HG03175 (cell line): ENCODE data around the gene TBC1D9.
A peak's percentile ranks its signal among the peaks of the same experiment; 100 is the strongest.

Experiments used
- ATAC-seq: cut with Tn5 transposase; IDR thresholded peaks from one replicate; pipeline ENCODE4 v1.9.1; 2021; ENCODE audit warnings: mild to moderate bottlenecking, moderate library complexity; ENCODE audit not compliant: unreplicated experiment

The TBC1D9 gene

DNA sequence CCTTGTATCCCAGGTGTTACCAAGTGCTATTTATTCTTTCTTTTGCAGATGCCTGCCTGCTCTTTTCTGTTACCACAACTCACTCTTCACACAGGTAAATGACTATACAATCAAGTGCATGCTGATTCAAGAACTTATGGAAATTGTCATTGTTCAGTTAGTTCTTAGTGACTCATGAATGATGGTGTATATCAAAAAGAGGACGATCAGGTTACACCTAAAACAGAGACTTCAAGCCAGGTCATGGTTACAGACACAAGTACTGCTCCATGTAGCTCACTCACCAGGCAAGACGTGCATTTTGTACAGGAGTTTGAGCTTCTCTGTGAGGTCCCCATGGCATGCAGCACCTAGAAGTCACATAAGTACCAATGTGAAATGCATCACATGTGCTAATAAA is 128.2 kb downstream of the TBC1D9 start:
- no peak for ATAC-seq

DNA sequence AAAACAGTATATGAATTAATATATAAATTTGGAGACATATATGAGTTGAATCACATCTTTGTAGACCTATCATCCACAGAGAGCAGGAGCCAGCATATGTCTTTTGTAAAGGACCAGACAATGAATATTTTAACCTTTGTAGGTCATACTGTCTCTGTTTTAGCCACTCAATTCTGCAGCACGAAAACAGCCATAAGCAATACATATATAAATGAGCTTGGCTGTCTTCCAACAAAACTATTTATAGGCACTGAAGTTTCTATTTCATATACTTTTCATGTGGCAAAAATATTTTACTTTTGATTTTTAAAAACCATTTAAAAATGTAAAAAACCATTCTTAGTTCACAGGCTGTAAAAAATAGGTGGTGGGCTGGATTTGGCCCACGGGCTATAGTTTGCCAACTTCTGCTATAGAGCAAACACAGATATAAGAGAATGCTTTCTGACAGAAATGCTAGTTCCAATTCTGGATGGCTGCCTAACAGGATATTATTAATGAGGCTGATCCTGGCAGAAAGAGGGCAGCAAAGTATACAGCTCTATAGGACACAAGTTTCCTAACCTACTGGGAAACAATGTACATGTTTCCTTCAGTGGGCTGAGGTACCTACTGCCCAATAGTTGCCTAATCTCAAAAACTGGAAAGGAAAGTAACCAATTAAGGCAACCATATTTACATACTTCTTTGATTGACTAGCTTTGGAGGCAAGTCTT is 129.4 kb downstream of the TBC1D9 start:
- ATAC-seq, result no peak

DNA sequence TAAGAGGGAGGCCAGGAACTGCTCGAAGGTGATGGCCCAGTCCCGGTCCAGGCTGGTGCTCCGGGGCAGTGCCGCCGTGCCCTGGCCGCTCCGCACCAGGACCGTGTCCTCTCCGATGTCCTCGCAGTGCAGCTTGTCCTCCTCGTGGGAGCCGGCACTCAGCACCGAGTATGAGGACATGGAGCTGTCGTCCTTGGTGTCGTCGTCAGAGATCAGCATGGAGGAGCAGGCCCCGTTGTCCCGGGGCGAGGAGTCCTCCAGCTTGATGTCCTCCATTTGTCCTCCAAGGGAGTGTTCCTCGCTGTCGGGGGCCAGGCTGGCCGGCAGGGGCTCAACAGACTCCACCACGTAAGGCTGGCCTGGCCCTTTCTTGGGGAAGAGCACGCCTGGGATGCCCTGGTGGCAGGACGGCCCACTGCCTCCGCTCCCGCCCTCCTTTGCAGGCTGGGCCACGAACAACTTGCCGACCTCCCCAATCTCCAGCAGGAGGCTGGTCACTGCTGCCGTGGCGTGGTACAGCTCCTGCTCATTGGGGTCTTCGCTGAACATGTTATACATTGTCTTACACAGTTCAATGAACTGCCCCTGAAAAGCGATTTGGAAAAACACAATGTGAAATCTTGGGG is 133.7 kb downstream of the TBC1D9 start:
- ATAC-seq, result no peak

DNA sequence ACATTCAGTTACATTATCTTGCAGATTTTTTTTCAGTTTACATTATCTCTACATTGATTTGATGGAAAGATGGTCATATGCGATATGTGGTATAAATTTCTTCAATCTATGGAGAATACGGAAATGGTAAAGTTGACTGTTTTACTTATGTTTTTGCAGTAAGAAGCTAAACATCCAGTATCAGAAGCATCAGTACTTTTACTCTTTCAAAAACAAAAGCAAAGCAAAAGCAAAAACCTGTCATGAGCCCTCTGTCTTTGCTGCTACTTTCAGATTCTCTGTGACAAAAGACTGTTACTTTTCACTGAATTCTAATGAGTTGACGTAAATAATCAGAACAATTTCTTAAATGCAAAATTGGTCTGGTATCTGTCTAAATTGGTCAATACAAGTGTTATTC is 135.0 kb downstream of the TBC1D9 start:
- ATAC-seq, result no peak

- ATAC-seq, result no peak
These were observed 138.5 kb downstream of the TBC1D9 start for GRCh38 chr4:140617499-140618248.

DNA sequence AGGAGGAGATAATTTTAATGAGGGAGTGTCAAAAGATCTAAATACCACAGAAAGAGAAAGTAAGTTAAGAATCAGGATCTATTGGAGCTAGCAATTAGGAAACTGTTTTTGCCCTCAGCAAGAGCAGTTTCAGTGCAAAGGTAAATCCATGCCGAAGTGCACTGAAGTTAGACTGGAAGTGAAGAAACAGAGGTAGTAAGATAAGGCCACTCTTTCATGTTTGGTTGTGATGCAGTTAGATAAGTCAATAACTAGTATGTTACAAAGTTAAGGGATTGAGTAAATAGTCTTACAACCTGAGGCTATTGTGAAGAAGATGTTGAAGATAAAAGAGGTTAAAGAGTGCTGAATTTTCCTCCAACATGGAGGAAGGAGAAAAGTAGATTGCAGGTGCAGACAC is 140.7 kb downstream of the TBC1D9 start:
- no peak for ATAC-seq

DNA sequence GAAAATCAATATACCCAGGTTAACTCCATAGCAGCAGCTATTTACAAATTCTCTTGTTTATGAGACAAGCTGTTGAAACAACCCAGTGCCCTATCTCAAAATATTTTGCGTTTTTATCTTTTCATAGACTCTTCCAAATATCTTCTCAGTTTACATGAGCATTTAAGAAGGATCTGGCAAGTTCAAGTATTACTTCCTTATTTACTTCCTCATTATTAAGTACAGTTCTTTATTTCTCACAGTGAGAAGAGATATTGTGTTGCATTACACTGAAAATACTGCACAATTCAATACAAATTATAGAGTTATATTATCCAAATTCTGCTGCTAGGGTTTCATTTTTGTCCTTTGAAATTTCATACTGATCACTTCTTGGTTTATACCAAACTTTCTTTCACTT is 143.8 kb downstream of the TBC1D9 start:
- ATAC-seq, result no peak

DNA sequence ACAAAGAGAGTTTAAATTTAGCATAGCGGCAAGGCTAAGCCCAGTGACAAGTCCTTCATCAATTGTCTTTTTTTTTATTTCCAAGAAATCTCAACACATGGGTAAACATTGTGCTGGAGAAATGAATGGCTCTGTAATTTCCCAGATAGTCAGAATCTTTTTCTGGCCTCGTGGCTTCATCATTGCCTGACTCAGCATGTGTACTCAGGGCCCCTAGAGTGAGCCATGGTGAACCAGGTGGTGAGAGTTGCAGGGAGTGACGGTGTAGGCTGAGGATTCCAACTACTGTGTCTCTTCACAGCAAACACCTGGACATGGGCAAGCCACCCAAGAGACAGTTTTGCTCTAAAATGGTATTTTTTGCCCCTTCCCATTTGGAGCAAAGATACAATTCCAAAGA is 144.3 kb downstream of the TBC1D9 start:
- no peak for ATAC-seq

DNA sequence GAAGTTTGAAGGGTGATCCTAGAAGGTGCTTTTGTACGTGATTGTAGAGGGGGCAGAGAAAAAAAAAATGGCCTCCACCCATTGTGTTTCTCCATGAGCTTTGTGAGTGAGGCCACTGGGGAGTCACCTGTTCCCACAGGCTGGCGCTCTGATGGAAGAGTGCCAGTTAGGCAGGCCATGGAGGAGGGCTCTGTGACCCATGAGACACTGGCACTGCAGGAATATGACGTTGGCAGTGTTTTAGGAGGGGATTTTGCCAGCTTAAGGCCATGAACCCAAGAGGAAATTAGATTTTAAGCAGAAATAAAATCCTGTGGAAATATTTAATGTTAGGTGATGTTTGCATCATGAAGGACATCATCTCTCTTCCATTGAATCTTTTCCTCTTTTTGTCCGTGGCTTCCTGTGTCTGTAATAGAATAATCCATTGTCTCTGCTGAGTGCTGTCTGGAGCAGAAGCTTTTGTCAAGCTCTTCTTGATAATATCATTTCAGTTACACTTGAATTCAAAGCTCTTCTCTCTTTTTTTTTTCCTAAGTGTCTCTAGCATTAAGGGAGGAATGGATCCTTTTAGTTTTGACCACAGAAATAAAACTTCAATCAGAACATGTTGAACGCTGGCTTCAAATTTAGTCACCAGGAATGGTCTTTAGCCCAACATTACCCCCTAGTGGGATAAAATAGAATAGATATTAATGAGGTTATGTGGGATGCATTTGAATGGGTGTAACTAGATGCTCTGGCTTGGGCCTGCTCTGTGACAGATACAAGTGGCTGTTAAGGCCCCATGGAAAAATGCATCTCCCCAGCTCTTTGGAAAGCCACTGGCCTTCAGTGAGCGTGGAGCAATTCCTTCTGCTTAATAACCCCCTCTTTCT is 146.4 kb downstream of the TBC1D9 start:
- ATAC-seq, result peak; percentile 89

DNA sequence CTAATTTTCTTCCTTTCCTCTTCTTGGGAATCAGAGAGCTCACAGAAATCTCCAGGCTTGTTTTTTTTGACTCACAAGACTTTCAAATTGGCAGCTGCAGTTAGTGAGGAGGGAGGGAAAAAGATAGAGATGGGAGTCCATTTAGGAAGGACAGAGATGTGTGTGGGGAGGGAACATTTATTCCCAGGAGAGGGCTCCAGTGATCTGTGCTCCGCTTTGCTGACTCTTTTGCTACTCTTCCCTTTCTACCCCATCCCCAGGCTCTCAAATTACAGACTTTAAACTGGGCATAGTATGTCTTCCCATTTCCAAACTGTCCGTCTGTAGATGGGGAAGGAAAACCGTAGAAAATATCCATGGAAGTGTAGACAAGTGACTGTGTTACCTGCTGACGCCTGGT is 148.3 kb downstream of the TBC1D9 start:
- no peak for ATAC-seq

GRCh38 chr4:140604544-140604943 is 151.6 kb downstream of the TBC1D9 start:
- ATAC-seq, result no peak

- no peak for ATAC-seq
These were observed 152.9 kb downstream of the TBC1D9 start for GRCh38 chr4:140603286-140603685.

DNA sequence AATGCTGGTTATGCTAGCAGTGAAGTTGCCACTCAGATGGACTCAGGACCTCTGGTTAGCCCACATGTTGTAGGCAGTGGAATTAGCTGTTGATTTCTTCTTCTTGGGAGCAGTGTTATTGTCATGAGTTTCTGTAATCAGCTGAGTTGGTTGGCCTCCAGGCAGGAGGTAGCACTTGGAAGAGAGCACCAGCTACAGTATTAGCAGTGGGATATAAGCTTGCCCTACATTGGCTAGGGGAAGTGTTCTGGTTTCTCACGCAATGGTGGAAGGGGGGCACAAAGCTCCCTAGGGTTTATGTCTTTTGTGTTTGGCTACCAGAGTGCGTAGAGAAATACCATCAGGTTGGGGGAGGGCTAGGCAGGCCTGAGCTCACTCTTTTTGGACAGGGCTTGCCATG is 153.5 kb downstream of the TBC1D9 start:
- no peak for ATAC-seq

- ATAC-seq, result no peak
These were observed 155.8 kb downstream of the TBC1D9 start for GRCh38 chr4:140600408-140600807.

DNA sequence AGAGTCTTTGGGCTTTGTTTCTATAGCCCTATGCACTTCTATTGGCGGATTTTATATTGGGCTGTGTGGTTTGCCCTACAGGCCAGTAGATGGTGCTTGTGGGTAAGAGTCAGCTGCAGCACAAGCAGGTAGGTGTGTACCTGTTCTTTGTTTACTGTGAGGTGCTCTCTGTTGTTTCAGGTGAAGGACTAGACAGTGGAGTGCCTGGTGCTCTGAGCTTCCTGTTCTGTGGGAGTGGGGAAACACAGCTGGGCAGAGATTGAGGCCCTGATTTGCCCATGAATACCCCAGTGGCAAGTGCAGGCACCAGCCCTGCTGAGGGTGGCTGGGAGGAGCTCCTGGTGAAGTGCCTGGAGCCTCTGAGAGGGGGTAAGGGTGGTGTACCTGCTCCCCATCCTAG is 161.1 kb downstream of the TBC1D9 start:
- peak; percentile 51 for ATAC-seq

GRCh38 chr4:140584439-140584838 is 171.7 kb downstream of the TBC1D9 start:
- no peak for ATAC-seq

DNA sequence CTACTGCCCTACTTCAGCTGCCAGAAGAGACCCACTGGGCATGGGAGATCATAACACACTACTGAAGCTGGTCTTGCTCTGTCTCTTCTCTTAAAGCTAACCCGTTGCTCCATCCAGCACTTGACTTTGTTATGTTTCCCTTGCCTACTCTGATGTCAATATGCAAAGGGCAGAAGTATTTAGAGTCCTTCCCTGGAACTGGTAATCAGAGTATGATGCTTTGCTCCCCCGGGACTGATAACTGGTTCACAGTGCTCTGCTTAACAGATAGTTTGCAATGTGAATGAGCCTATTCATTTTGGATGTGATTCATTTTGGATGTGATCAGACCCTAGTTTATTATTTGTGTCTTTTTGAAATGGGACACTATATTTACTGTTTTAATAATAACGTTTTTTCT is 175.1 kb downstream of the TBC1D9 start:
- no peak for ATAC-seq

- no peak for ATAC-seq
These were observed 176.9 kb downstream of the TBC1D9 start for GRCh38 chr4:140579278-140579677.

GRCh38 chr4:140575489-140575888 is 180.7 kb downstream of the TBC1D9 start:
- ATAC-seq, result no peak

- ATAC-seq, result no peak
These were observed 184.6 kb downstream of the TBC1D9 start for GRCh38 chr4:140571620-140572019.
